Astrocyte (in vitro differentiated cells and primary cell): ENCODE measurements around the gene MORN3. TPM values are rescaled to one million over a fixed set of nuclear protein-coding genes. Genes with fewer than 3 reads are reported as not detected.

ENCODE experiments used
- DNase-seq: peaks from one replicate; pipeline ENCODE4 v3.0.0-alpha.2; 2010; ENCODE audit warnings: low read depth
- FAIRE-seq: peaks from 2 replicates; lab custom pipeline; 2011; peaks lifted over from hg19 to GRCh38; lab: Jason Lieb, UNC
- H2AFZ ChIP-seq: 2 replicates; pipeline ENCODE4 v1.6.0; 2012; ENCODE audit warnings: low read depth, low read length, inconsistent platforms
- H3K27ac ChIP-seq: 2 replicates; pipeline ENCODE4 v1.5.1; 2011; ENCODE audit warnings: low read depth, low read length, inconsistent platforms
- H3K27me3 ChIP-seq: 2 replicates; pipeline ENCODE4 v1.6.0; 2011; ENCODE audit warnings: low read length, inconsistent platforms; ENCODE audit not compliant: insufficient read depth
- H3K36me3 ChIP-seq: 2 replicates; pipeline ENCODE4 v1.5.1; 2011; ENCODE audit warnings: low read length, inconsistent platforms; ENCODE audit not compliant: insufficient read depth
- H3K4me1 ChIP-seq: 2 replicates; pipeline ENCODE4 v1.5.1; 2011; ENCODE audit warnings: low read length, inconsistent platforms; ENCODE audit not compliant: insufficient read depth
- H3K4me2 ChIP-seq: 2 replicates; pipeline ENCODE4 v1.6.0; 2012; ENCODE audit warnings: low read length, inconsistent platforms
- H3K4me3 ChIP-seq: 2 replicates; pipeline ENCODE4 v1.5.1; 2011; ENCODE audit warnings: low read depth, mild to moderate bottlenecking, low read length, inconsistent platforms; ENCODE audit not compliant: insufficient read depth
- H3K79me2 ChIP-seq: 2 replicates; pipeline ENCODE4 v1.6.0; 2012; ENCODE audit warnings: mild to moderate bottlenecking, low read length, inconsistent platforms; ENCODE audit not compliant: insufficient read depth
- H3K9ac ChIP-seq: 2 replicates; pipeline ENCODE4 v1.6.0; 2012; ENCODE audit warnings: mild to moderate bottlenecking, low read length, inconsistent platforms
- H3K9me3 ChIP-seq: 2 replicates; pipeline ENCODE4 v1.5.1; 2012; ENCODE audit warnings: low read depth, mild to moderate bottlenecking, low read length, inconsistent platforms; ENCODE audit not compliant: insufficient read depth
- H4K20me1 ChIP-seq: 2 replicates; pipeline ENCODE4 v1.6.0; 2012; ENCODE audit warnings: low read length, inconsistent platforms; ENCODE audit not compliant: insufficient read depth
- H3K27ac Mint-ChIP-seq: one replicate; pipeline ENCODE4 v1.8.0; 2021; ENCODE audit warnings: mild to moderate bottlenecking, mixed read lengths; ENCODE audit not compliant: unreplicated experiment
- H3K27me3 Mint-ChIP-seq: one replicate; pipeline ENCODE4 v1.8.0; 2021; ENCODE audit warnings: low read depth, mixed read lengths; ENCODE audit not compliant: unreplicated experiment
- H3K36me3 Mint-ChIP-seq: one replicate; pipeline ENCODE4 v1.8.0; 2021; ENCODE audit warnings: low read depth, mixed read lengths; ENCODE audit not compliant: unreplicated experiment
- H3K4me1 Mint-ChIP-seq: one replicate; pipeline ENCODE4 v1.8.0; 2021; ENCODE audit warnings: low read depth, mixed read lengths; ENCODE audit not compliant: unreplicated experiment
- H3K4me3 Mint-ChIP-seq: one replicate; pipeline ENCODE4 v1.8.0; 2021; ENCODE audit warnings: mild to moderate bottlenecking, moderate library complexity, mixed read lengths; ENCODE audit not compliant: unreplicated experiment
- H3K9me3 Mint-ChIP-seq: one replicate; pipeline ENCODE4 v1.8.0; 2021; ENCODE audit warnings: mild to moderate bottlenecking, mixed read lengths; ENCODE audit not compliant: unreplicated experiment
- EZH2 ChIP-seq: IDR thresholded peaks from 2 replicates; pipeline ENCODE4 v1.6.1; 2012; ENCODE audit warnings: mild to moderate bottlenecking, low read length, inconsistent platforms; ENCODE audit not compliant: insufficient read depth
- total RNA-seq: library from RNA; stranded (reverse); gene quantifications from 2 replicates; pipeline ENCODE4 v1.2.1, GENCODE V29; 2021
- TF ChIP-seq, protein P1 (sequence below): IDR thresholded peaks from 2 replicates; pipeline ENCODE4 v1.5.1; 2011; ENCODE audit warnings: low read depth, mild to moderate bottlenecking, inconsistent platforms, low read length, moderate library complexity; ENCODE audit not compliant: insufficient read depth

MORN3 gene
- total RNA-seq, 1 donor from 2014 or later: 0.36 TPM

DNA sequence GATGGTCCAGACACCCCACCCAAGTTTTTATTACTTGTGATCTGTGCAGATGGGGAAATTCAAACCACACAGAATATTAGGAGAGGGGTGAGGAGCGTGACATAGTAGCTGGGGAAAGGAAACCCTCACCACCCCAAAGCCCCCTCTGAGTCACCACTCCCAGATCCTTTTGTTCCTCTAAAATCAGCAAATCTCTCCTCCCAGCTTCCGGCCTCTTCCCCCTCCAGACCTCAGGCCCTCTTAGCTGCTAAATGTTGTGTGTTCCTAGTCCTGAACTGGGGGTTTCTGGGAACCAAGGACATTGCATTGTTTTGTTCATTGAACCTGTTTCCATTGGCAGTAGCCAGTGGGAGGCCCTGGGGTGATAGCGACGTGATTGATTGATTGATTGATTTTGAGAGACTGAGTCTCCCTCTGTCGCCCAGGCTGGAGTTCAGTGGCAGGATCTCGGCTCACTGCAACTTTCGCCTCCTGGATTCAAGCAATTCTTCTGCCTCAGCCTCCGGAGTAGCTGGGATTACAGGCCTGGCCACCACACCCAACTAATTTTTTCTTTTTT is 49.0 kb downstream of the MORN3 start:
- Mint-ChIP-seq H3K27me3 (no peaks in the 10 kb centered on the region), H3K27ac (no peak overlapping the region), H3K4me3 (no peak overlapping the region), H3K36me3 (no peaks in the 10 kb centered on the region), H3K4me1 (peaks cover 6% of the 10 kb centered on the region), H3K9me3 (no peaks in the 10 kb centered on the region)
- Histone ChIP-seq H3K79me2 (no peaks in the 10 kb centered on the region), H2AFZ (peak overlapping the region; percentile 73), H4K20me1 (no peaks in the 10 kb centered on the region), H3K27ac (no peak overlapping the region), H3K27me3 (no peaks in the 10 kb centered on the region), H3K4me3 (no peak overlapping the region), H3K9ac (no peak overlapping the region), H3K4me1 (peaks cover 7% of the 10 kb centered on the region), H3K4me2 (no peak overlapping the region), H3K9me3 (no peaks in the 10 kb centered on the region), H3K36me3 (no peaks in the 10 kb centered on the region)
- TF ChIP-seq, protein P1, sequence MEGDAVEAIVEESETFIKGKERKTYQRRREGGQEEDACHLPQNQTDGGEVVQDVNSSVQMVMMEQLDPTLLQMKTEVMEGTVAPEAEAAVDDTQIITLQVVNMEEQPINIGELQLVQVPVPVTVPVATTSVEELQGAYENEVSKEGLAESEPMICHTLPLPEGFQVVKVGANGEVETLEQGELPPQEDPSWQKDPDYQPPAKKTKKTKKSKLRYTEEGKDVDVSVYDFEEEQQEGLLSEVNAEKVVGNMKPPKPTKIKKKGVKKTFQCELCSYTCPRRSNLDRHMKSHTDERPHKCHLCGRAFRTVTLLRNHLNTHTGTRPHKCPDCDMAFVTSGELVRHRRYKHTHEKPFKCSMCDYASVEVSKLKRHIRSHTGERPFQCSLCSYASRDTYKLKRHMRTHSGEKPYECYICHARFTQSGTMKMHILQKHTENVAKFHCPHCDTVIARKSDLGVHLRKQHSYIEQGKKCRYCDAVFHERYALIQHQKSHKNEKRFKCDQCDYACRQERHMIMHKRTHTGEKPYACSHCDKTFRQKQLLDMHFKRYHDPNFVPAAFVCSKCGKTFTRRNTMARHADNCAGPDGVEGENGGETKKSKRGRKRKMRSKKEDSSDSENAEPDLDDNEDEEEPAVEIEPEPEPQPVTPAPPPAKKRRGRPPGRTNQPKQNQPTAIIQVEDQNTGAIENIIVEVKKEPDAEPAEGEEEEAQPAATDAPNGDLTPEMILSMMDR: no peak
- TF ChIP-seq EZH2: no peak
- no peak for DNase-seq
- no peak for FAIRE-seq

- Histone ChIP-seq H3K4me3 (no peak overlapping the region), H3K27me3 (no peaks in the 10 kb centered on the region), H3K36me3 (no peaks in the 10 kb centered on the region), H3K79me2 (no peaks in the 10 kb centered on the region), H4K20me1 (no peaks in the 10 kb centered on the region), H2AFZ (no peak overlapping the region), H3K9ac (no peak overlapping the region), H3K9me3 (no peaks in the 10 kb centered on the region), H3K4me1 (peaks cover 7% of the 10 kb centered on the region), H3K4me2 (no peak overlapping the region), H3K27ac (no peak overlapping the region)
- no peak overlapping the region for H3K27ac Mint-ChIP-seq
- no peaks in the 10 kb centered on the region for H3K27me3 Mint-ChIP-seq
- FAIRE-seq (no peak), DNase-seq (no peak)
- no peaks in the 10 kb centered on the region for H3K9me3 Mint-ChIP-seq
- no peaks in the 10 kb centered on the region for H3K36me3 Mint-ChIP-seq
- peaks cover 4% of the 10 kb centered on the region for H3K4me1 Mint-ChIP-seq
- no peak overlapping the region for H3K4me3 Mint-ChIP-seq
- TF ChIP-seq, protein P1: no peak
- TF ChIP-seq EZH2: no peak
Observed at GRCh38 chr12:121618659-121619233, 50.7 kb downstream of the MORN3 start.

- Mint-ChIP-seq H3K4me3 (no peak overlapping the region), H3K36me3 (no peaks in the 10 kb centered on the region)
- H3K4me1 ChIP-seq: peaks cover 11% of the 10 kb centered on the region
Observed at GRCh38 chr12:121614872-121615467, 54.5 kb downstream of the MORN3 start.

More at GRCh38 chr12:121614872-121615467, 54.5 kb downstream of the MORN3 start:
- Histone ChIP-seq H3K9ac (no peak overlapping the region), H3K27me3 (no peaks in the 10 kb centered on the region), H2AFZ (no peak overlapping the region), H4K20me1 (no peaks in the 10 kb centered on the region), H3K4me2 (no peak overlapping the region), H3K79me2 (no peaks in the 10 kb centered on the region), H3K36me3 (no peaks in the 10 kb centered on the region), H3K4me3 (no peak overlapping the region), H3K9me3 (no peaks in the 10 kb centered on the region), H3K27ac (no peak overlapping the region)
- no peak for TF ChIP-seq EZH2
- TF ChIP-seq, protein P1: no peak
- H3K4me1 Mint-ChIP-seq: peaks cover 7% of the 10 kb centered on the region
- no peaks in the 10 kb centered on the region for H3K27me3 Mint-ChIP-seq
- H3K27ac Mint-ChIP-seq: no peak overlapping the region
- FAIRE-seq (no peak), DNase-seq (no peak)
- peaks cover under 1% of the 10 kb centered on the region for H3K9me3 Mint-ChIP-seq
